WI38 (cell line): ENCODE results near the gene SNX6.
"Not testable (repeated sequence)": the region's sequence is repeated elsewhere in the genome, so short reads cannot be mapped to it uniquely, and the experiment has no call there.

Experiments
- H3K4me3 ChIP-seq: 2 replicates; pipeline ENCODE4 v1.5.1; 2011; ENCODE audit warnings: low read depth, mild to moderate bottlenecking, control low read depth, low read length
- TF ChIP-seq, protein P1 (sequence below): IDR thresholded peaks from 2 replicates; pipeline ENCODE4 v1.5.1; 2012; ENCODE audit warnings: low read depth, mild to moderate bottlenecking, control low read depth, low read length

The SNX6 gene

DNA sequence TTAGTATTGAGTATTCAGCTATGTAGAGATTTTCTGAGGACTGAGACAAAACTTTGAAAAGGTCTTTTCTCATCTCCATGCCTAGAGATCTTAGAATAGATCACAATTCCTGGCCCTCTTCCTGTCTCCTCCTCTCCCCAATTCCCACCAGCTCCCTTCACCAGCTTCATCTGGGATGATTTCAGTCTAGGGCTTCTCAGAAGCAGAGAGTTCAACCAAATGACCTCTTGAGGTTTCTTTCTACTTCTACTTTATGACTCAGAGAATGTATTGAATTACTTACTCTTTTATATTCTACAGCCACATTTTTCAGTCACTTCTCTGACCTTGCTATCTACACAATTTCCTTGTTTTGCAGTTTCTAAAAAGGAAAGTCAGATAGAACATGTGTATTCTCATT, 19.4 kb upstream of the SNX6 start:
- TF ChIP-seq, protein P1, sequence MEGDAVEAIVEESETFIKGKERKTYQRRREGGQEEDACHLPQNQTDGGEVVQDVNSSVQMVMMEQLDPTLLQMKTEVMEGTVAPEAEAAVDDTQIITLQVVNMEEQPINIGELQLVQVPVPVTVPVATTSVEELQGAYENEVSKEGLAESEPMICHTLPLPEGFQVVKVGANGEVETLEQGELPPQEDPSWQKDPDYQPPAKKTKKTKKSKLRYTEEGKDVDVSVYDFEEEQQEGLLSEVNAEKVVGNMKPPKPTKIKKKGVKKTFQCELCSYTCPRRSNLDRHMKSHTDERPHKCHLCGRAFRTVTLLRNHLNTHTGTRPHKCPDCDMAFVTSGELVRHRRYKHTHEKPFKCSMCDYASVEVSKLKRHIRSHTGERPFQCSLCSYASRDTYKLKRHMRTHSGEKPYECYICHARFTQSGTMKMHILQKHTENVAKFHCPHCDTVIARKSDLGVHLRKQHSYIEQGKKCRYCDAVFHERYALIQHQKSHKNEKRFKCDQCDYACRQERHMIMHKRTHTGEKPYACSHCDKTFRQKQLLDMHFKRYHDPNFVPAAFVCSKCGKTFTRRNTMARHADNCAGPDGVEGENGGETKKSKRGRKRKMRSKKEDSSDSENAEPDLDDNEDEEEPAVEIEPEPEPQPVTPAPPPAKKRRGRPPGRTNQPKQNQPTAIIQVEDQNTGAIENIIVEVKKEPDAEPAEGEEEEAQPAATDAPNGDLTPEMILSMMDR: no peak

DNA sequence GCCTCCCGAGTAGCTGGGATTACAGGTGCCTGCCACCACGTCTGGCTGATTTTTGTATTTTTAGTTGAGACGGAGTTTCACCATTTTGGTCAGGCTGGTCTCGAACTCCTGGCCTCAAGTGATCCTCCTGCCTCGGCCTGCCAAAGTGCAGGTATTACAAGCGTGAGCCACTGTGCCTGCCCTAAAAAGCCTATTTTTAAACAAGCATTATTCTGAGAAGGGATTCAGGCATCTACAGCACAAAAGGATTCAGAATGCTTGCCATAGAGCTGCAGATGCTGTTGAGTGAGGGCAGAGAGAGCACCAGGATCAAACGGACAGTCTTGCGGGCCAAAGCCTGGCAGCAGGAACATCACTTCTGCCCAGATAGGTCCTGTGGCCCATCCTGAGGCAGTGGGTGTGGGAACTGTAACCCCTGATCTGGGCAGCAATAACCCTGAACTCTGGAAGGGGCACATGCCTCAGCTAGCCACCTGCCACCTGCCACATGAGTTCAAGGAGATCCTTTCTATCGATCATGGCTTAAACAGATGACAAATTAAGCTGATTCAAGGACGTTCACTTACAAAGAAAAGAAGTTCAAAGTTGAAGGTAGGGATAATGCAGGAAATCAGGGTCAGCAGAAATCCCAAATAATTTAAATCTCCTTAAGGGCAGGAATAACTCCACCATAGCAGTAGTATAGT, 16.8 kb upstream of the SNX6 start:
- no peak overlapping the region for H3K4me3 ChIP-seq
- TF ChIP-seq, protein P1: no peak

More for the DNA sequence above, 19.4 kb upstream of the SNX6 start:
- H3K4me3 ChIP-seq: no peak overlapping the region

DNA sequence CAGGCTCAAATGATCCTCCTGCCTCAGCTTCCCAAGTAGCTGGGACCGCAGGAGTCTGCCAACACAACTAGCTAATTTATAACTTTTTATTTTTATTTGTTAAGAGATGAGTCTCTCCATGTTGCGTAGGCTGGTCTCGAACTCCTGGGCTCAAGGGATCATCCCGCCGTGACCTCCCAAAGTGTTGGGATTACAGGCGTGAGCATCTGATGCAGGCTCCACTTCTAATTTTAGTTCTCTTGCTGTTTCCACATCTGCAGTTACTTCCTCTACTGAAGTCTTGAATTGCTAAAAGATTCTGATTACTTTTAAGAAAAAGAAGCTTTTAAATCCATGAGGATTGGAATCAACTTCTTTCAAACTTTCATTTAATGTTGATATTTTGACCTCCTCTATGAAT, 13.4 kb upstream of the SNX6 start:
- H3K4me3 ChIP-seq: no peak overlapping the region
- TF ChIP-seq, protein P1: no peak

DNA sequence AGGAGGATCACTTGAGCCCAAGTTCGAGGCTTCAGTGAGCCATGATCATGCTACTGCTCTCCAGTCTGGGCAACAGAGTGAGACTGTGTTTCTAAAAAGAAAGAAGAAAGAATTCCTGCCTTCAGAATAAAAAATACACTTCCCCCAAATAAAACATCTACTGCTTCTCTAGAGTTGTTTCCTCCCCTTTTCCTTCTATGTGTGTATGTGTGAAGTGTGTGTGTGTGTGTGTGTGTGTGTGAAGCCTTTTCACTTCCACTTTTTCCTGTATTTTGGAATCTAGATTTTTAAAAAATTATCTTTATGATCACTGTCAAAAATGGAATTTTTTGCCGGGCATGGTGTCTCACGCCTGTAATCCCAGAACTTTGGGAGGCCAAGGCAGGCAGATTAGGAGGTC, 12.6 kb upstream of the SNX6 start:
- TF ChIP-seq, protein P1: no peak
- H3K4me3 ChIP-seq: no peak overlapping the region

DNA sequence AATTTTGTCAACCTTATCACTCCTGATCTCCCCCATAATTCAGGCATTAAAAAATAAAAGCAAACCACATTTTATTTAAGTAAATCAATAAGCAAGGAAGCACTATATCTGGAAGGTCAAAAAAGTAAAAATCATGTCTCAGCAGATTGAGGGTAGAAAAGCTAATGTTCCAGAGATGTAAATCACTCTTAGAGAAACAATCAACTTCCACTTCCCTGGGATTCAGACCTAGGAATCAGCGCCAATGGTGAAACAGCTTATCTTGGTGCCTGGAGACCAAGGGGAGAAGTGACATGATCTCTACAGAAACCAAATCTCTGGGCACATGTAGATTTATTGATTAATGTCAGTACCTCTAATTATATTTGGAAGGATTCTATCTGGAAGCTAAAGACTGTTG, 10.9 kb upstream of the SNX6 start:
- TF ChIP-seq, protein P1: no peak
- H3K4me3 ChIP-seq: no peak overlapping the region

DNA sequence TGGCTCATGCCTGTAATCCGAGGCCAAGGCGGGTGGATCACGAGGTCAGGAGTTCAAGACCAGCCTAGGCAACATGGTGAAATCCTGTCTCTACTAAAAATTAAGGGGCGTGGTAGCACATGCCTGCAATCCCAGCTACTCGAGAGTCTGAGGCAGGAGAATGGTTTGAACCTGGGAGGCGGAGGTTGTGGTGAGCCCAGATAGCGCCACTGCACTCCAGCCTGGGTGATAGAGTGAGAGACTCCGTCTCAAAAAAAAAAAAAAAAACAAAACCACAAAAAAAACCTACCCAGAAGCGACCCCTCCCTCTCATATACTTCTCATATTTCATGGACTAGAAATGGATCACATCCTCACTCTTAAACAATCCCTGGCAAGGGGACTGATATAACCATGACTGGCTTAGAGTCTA, 4.4 kb upstream of the SNX6 start:
- not testable (repeated sequence) for H3K4me3 ChIP-seq

DNA sequence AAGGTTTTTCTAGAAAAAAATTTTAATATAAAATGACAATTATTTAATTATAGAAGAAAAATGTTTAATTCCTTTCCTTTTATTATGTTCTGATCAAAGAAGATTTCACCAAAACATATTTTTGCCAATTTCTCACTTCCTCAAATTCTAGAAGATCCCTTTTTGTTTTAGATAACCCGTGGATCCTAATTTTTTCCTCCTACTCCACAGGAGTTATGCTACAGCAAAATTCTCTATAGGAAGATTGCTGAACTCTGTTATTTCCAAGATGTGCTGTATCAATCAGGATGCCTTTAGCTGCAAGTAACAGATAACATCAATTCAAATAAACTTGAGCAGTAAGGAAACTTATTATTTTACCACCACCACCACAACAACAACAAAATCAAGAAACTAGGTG, 3.8 kb upstream of the SNX6 start:
- TF ChIP-seq, protein P1: no peak
- H3K4me3 ChIP-seq: no peak overlapping the region

DNA sequence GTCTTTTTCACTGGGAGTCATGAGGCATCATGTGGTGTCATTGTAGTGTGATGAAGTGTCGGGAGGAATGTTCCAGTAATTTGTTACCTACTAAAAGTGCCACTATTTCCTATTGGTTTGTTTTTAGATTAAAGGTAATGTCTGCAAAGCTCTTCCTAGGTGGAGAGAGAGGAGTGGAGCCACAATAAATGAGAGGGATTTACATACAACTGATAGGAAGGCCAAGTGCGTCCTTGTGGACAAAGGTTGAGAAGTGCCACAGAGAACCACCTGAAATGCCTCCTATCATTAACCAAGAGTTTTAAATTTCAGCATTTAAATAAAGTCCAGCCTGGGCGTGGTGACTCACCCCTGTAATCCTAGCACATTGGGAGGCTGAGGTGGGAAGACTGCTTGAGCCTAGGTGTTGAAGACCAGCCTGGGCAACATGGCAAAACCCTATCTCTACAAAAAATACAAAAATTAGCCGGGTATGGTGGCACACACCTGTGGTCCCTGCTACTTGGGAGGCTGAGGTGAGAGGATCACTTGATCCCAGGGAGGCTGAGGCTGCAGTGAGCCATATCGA, 2.5 kb upstream of the SNX6 start:
- H3K4me3 ChIP-seq: no peak overlapping the region
- TF ChIP-seq, protein P1: no peak
